ENCODE measurements around the gene MTARC2. TPM values are rescaled to one million over a fixed set of nuclear protein-coding genes. Genes with fewer than 3 reads are reported as not detected.
A peak's percentile ranks its signal among the peaks of the same experiment; 100 is the strongest.

The MTARC2 gene
- total RNA-seq, 1 donor from 2014 or later = 13.8 TPM

DNA sequence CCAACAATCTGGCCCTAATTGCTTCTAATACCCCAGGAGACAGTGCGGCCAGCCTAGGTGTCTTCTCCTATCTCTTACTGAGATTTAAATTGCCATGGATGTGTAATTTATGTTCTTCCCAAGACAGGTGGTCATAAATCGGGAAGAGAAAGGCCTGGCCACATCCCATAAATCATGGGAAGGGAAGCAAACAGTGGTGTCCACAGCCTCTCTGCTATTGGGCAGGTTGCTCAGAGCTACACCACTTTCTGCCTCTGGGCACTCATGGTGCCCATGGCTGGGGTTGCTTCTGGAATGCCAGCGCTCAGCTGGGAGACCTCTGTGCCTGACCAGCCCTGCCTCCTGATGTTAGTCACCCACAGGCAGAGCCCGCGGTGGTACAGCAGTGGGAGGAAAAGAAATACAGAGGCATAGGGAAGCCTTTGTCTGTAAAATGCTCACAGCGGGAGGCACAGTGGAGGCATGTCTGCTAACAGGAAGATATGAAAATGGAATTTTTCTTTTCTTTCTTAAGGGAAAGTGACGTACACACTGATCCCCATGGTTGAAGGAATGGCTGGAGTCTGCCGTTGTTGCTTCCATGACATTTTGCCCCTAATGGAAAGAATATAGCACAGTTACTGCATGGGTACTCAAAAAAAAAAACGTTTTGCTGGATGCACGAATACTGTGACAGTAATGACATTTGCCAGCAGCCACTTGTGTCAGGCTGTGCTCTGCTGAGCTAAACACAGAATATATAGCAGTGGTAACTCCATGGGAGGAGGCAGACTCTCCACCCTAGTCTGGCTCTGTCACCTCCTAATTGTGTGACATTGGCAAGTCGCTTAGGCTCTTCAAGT is 60.4 kb downstream of the MTARC2 start:
- TF ChIP-seq, protein P1, sequence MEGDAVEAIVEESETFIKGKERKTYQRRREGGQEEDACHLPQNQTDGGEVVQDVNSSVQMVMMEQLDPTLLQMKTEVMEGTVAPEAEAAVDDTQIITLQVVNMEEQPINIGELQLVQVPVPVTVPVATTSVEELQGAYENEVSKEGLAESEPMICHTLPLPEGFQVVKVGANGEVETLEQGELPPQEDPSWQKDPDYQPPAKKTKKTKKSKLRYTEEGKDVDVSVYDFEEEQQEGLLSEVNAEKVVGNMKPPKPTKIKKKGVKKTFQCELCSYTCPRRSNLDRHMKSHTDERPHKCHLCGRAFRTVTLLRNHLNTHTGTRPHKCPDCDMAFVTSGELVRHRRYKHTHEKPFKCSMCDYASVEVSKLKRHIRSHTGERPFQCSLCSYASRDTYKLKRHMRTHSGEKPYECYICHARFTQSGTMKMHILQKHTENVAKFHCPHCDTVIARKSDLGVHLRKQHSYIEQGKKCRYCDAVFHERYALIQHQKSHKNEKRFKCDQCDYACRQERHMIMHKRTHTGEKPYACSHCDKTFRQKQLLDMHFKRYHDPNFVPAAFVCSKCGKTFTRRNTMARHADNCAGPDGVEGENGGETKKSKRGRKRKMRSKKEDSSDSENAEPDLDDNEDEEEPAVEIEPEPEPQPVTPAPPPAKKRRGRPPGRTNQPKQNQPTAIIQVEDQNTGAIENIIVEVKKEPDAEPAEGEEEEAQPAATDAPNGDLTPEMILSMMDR (conservative IDR thresholded peaks at IDR 0.05; ENCODE audit: low read depth, low read length) = no peak
- H3K4me3 ChIP-seq (ENCODE audit: low read depth, low read length) = no peak overlapping the region
- DNase-seq (ENCODE audit: low read depth) = no peak

DNA sequence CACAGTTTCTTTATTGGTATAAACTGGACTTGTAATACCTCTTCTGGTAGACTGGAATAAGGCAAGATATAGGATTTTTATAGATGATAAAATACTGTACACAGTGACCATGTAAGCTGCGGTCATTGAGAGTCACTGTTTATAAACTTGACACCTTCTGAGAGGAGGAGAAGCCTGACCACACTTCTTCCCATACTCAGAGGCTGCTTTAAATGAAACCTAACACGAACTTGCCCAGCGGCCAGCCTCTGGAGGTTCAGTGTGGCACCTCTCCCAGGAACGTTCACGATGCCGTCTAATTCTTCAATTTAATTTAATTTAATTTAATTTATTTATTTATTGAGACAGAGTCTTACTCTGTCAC is 61.0 kb downstream of the MTARC2 start:
- TF ChIP-seq, protein P1 (conservative IDR thresholded peaks at IDR 0.05; ENCODE audit: low read depth, low read length) = no peak
- no peak for DNase-seq (ENCODE audit: low read depth)
- no peak overlapping the region for H3K4me3 ChIP-seq (ENCODE audit: low read depth, low read length)

DNA sequence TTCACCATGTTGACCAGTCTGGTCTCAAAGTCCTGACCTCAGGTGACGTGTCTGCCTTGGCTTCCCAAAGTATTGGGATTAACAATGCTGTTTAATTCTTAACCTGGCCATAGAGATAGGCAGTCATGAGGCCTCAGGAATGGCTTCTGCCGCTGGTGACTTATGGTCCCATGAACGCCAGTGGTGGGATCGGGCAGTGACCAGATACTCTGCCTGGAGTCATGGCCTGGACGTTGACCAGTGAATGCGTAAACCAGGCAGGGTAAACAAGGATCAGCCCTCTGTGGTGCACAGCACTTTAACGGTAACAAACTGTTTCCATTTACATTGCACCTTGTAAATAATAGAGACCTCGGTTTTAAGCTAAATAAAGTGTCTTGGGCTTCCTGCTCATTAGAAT is 61.6 kb downstream of the MTARC2 start:
- H3K4me3 ChIP-seq (ENCODE audit: low read depth, low read length) = no peak overlapping the region
- TF ChIP-seq, protein P1 (conservative IDR thresholded peaks at IDR 0.05; ENCODE audit: low read depth, low read length) = no peak

DNA sequence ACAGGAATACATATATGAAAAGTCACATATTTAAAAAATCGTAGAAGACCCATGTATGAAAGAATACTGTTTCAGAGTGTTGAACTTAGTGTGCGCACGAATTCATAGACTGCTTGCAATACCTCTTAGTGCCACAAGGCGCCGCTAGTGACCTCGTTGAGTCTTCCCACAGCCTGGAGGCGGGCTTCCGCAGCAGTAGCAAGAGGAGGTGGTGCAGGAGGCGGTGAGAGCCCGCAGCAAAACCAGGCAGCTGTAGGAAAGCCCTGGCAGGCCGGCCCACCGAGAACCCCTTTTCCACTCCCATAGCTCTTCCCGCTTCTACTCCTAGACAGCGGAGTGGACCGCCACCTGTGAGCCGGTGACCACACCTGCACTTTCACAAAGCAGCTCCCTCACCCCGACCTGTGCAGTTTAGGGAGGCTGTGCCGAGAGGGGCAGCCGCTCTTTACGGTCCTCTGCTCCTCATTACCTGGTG is 62.1 kb downstream of the MTARC2 start:
- no peak for DNase-seq (ENCODE audit: low read depth)
- TF ChIP-seq, protein P1 (conservative IDR thresholded peaks at IDR 0.05; ENCODE audit: low read depth, low read length) = peak; percentile 75
- H3K4me3 ChIP-seq (ENCODE audit: low read depth, low read length) = peak overlapping the region; percentile 11

More for the DNA sequence above, 61.6 kb downstream of the MTARC2 start:
- no peak for DNase-seq (ENCODE audit: low read depth)

DNA sequence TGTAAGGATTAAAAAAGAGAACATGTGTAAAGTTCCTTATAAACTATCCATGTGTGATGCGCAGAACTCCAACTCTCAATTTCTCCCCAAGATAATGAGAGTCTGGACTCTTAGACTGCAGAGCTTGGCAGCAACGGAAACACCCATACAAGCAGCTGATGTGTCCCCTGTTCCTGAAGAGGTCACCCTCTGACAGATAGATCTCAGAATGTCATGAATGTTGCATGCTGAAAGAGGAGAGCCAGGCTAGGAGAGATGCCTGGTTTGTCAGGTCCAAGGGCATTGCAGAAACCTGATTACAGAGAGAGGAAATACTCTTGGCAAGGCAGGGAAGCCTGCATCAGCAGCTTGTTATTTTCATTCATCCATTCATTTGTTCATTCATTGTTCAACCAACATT is 62.8 kb downstream of the MTARC2 start:
- TF ChIP-seq, protein P1 (conservative IDR thresholded peaks at IDR 0.05; ENCODE audit: low read depth, low read length) = no peak
- no peak for DNase-seq (ENCODE audit: low read depth)
- no peak overlapping the region for H3K4me3 ChIP-seq (ENCODE audit: low read depth, low read length)

DNA sequence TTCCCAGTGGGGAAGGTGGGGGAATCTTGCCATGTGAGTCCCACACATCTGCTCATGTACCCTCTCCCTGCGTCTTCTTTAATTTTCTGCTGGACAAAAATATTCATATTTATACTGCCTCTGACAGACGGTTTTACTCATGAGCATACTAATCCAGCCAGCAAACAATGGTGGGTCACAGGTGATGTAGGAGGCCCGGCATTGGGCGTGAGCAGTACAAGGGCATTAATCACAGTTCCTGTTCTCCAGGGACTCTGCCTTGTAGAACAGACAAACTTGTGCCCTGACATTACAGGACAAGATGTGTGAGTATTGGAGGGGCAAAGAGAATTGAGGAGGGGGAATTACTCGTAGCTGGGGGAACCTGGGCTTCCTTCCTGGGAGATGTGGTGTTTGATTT is 63.6 kb downstream of the MTARC2 start:
- no peak overlapping the region for H3K4me3 ChIP-seq (ENCODE audit: low read depth, low read length)
- no peak for DNase-seq (ENCODE audit: low read depth)
- TF ChIP-seq, protein P1 (conservative IDR thresholded peaks at IDR 0.05; ENCODE audit: low read depth, low read length) = no peak

DNA sequence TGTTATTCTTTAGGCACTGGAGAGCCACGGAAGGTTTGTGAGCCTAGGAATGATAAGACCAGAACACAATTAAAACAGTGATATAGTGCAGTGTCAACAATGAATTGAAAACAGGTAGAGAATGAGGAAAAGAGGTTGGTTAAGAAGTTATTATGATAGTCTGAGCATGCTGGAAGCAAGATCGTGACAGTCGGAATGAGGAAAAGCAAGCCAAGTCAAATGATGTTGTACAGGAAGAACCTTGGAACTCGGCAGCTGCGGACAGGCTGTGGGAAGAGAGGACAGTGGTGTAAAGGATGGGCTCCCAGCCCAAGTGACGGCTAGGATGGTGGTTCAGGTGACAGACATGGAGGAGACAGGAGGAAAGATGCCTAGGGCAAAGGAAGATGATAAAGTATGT is 64.2 kb downstream of the MTARC2 start:
- no peak for DNase-seq (ENCODE audit: low read depth)
- TF ChIP-seq, protein P1 (conservative IDR thresholded peaks at IDR 0.05; ENCODE audit: low read depth, low read length) = no peak

More for the DNA sequence above, 64.2 kb downstream of the MTARC2 start:
- no peak overlapping the region for H3K4me3 ChIP-seq (ENCODE audit: low read depth, low read length)
